ENCODE data around the gene SLC22A13. TPM values are rescaled to one million over a fixed set of nuclear protein-coding genes. Genes with fewer than 3 reads are reported as not detected.
"Not testable (repeated sequence)": the region's sequence is repeated elsewhere in the genome, so short reads cannot be mapped to it uniquely, and the experiment has no call there.

SLC22A13 gene
- under 1 TPM in 1 of 2 experiments, not detected in 1; 0.12 TPM for total RNA-seq

GRCh38 chr3:38265604-38266307 lies at the start of gene SLC22A13:
SLC22A13 (plus strand) TSS chr3:38265812; CDS start chr3:38265861, 49 bp downstream.
- ChIA-PET POLR2A (no interaction called here), CTCF (no interaction called here)
- Mint-ChIP-seq H3K4me1 (ENCODE audit: low read depth) (peaks cover 12% of the 10 kb centered on the region), H3K36me3 (no peaks in the 10 kb centered on the region), H3K27me3 (no peaks in the 10 kb centered on the region), H3K4me3 (no peak within 1 kb of the TSS), H3K27ac (no peak within 1 kb of the TSS), H3K9me3 (no peaks in the 10 kb centered on the region)
- intact Hi-C loops (cut with micrococcal nuclease), result no loop called here
- no peak for DNase-seq

GRCh38 chr3:38219609-38220197 lies 45.9 kb upstream of the SLC22A13 start:
- CTCF ChIA-PET, result interaction anchor here (1.1 to 1.3 kb wide), 2 partner anchors 101 to 102 kb away, joined by 3 read pairs; no protein-coding TSS in a partner anchor
- DNase-seq, result no peak
- Mint-ChIP-seq H3K36me3 (peaks cover 33% of the 10 kb centered on the region), H3K4me3 (no peak overlapping the region), H3K27me3 (no peaks in the 10 kb centered on the region), H3K9me3 (no peaks in the 10 kb centered on the region), H3K27ac (no peak overlapping the region), H3K4me1 (ENCODE audit: low read depth) (peaks cover 14% of the 10 kb centered on the region)
- POLR2A ChIA-PET, result no interaction called here
- intact Hi-C loops (cut with micrococcal nuclease), result no loop called here

GRCh38 chr3:38221005-38221404 lies 44.6 kb upstream of the SLC22A13 start:
- ChIA-PET POLR2A (interaction anchor here (0.7 to 1.7 kb wide), 2 partner anchors 11 to 51 kb away, joined by 3 to 5 read pairs; no protein-coding TSS in a partner anchor), CTCF (interaction anchor here (0.7 kb wide), 1 partner anchor 84 kb away, joined by 3 read pairs; the partner anchor contains the start of gene ACAA1)
- Mint-ChIP-seq H3K27me3 (no peaks in the 10 kb centered on the region), H3K27ac (no peak overlapping the region), H3K36me3 (peaks cover 41% of the 10 kb centered on the region), H3K4me1 (ENCODE audit: low read depth) (peaks cover 17% of the 10 kb centered on the region), H3K4me3 (no peak overlapping the region), H3K9me3 (no peaks in the 10 kb centered on the region)
- no peak for DNase-seq
- intact Hi-C loops (cut with micrococcal nuclease), result no loop called here

- DNase-seq, result no peak
- Mint-ChIP-seq H3K27me3 (no peaks in the 10 kb centered on the region), H3K4me3 (no peak overlapping the region), H3K36me3 (peaks cover 36% of the 10 kb centered on the region), H3K4me1 (ENCODE audit: low read depth) (peaks cover 18% of the 10 kb centered on the region), H3K27ac (no peak overlapping the region), H3K9me3 (no peaks in the 10 kb centered on the region)
- POLR2A ChIA-PET, result interaction anchor here (1.7 kb wide), 1 partner anchor 12 kb away, joined by 5 read pairs; no protein-coding TSS in a partner anchor
- CTCF ChIA-PET, result no interaction called here
- intact Hi-C loops (cut with micrococcal nuclease), result no loop called here
Measured at GRCh38 chr3:38222032-38222634, 43.5 kb upstream of the SLC22A13 start.

- H3K36me3 Mint-ChIP-seq, result peaks cover 39% of the 10 kb centered on the region
- H3K4me3 Mint-ChIP-seq, result no peak overlapping the region
- intact Hi-C loops (cut with micrococcal nuclease), result no loop called here
- no peak overlapping the region for H3K27ac Mint-ChIP-seq
- no peaks in the 10 kb centered on the region for H3K9me3 Mint-ChIP-seq
- no peaks in the 10 kb centered on the region for H3K27me3 Mint-ChIP-seq
- ChIA-PET POLR2A (no interaction called here), CTCF (interaction anchor here (1.2 kb wide), 1 partner anchor 10 kb away, joined by 3 read pairs; no protein-coding TSS in a partner anchor)
- DNase-seq, result no peak
- peaks cover 23% of the 10 kb centered on the region for H3K4me1 Mint-ChIP-seq (ENCODE audit: low read depth)
Measured at GRCh38 chr3:38224357-38224756, 41.3 kb upstream of the SLC22A13 start.

GRCh38 chr3:38226273-38226672 lies 39.3 kb upstream of the SLC22A13 start:
- Mint-ChIP-seq H3K27me3 (no peaks in the 10 kb centered on the region), H3K36me3 (peaks cover 46% of the 10 kb centered on the region), H3K4me1 (ENCODE audit: low read depth) (peaks cover 15% of the 10 kb centered on the region), H3K4me3 (no peak overlapping the region), H3K27ac (no peak overlapping the region), H3K9me3 (no peaks in the 10 kb centered on the region)
- intact Hi-C loops (cut with micrococcal nuclease), result no loop called here
- CTCF ChIA-PET, result interaction anchor here (0.7 to 1.2 kb wide), 2 partner anchors 109 to 120 kb away, joined by 3 to 5 read pairs; partner anchors contain the start of gene XYLB
- POLR2A ChIA-PET, result interaction anchor here (0.9 kb wide), 1 partner anchor 89 kb away, joined by 3 read pairs; the partner anchor contains the start of gene ACAA1
- DNase-seq, result no peak

- CTCF ChIA-PET, result no interaction called here
- Mint-ChIP-seq H3K9me3 (no peaks in the 10 kb centered on the region), H3K27ac (no peak overlapping the region), H3K4me3 (no peak overlapping the region), H3K27me3 (no peaks in the 10 kb centered on the region), H3K36me3 (peaks cover 45% of the 10 kb centered on the region), H3K4me1 (ENCODE audit: low read depth) (peaks cover 15% of the 10 kb centered on the region)
- intact Hi-C loops (cut with micrococcal nuclease), result no loop called here
- POLR2A ChIA-PET, result interaction anchor here (1.0 kb wide), 1 partner anchor 74 kb away, joined by 3 read pairs; no protein-coding TSS in a partner anchor
- no peak for DNase-seq
Measured at GRCh38 chr3:38227989-38228388, 37.6 kb upstream of the SLC22A13 start.

- H3K9me3 Mint-ChIP-seq, result no peaks in the 10 kb centered on the region
- no peak overlapping the region for H3K27ac Mint-ChIP-seq
- DNase-seq, result no peak
- H3K36me3 Mint-ChIP-seq, result peaks cover 49% of the 10 kb centered on the region
- CTCF ChIA-PET, result no interaction called here
- no peak overlapping the region for H3K4me3 Mint-ChIP-seq
- POLR2A ChIA-PET, result no interaction called here
- peaks cover 15% of the 10 kb centered on the region for H3K4me1 Mint-ChIP-seq (ENCODE audit: low read depth)
- no peaks in the 10 kb centered on the region for H3K27me3 Mint-ChIP-seq
- intact Hi-C loops (cut with micrococcal nuclease), result no loop called here
Measured at GRCh38 chr3:38229036-38229435, 36.6 kb upstream of the SLC22A13 start.

GRCh38 chr3:38232701-38233100 lies 32.9 kb upstream of the SLC22A13 start:
- POLR2A ChIA-PET, result no interaction called here
- H3K27me3 Mint-ChIP-seq, result no peaks in the 10 kb centered on the region
- DNase-seq, result no peak

GRCh38 chr3:38235466-38235865 lies 30.1 kb upstream of the SLC22A13 start:
- intact Hi-C loops (cut with micrococcal nuclease), result no loop called here
- no peaks in the 10 kb centered on the region for H3K27me3 Mint-ChIP-seq
- H3K36me3 Mint-ChIP-seq, result peaks cover 78% of the 10 kb centered on the region
- peaks cover 34% of the 10 kb centered on the region for H3K9me3 Mint-ChIP-seq
- ChIA-PET POLR2A (no interaction called here), CTCF (no interaction called here)
- H3K4me3 Mint-ChIP-seq, result no peak overlapping the region
- H3K27ac Mint-ChIP-seq, result no peak overlapping the region
- no peak for DNase-seq
- H3K4me1 Mint-ChIP-seq (ENCODE audit: low read depth), result no peaks in the 10 kb centered on the region

More at GRCh38 chr3:38232701-38233100, 32.9 kb upstream of the SLC22A13 start:
- Mint-ChIP-seq H3K4me3 (no peak overlapping the region), H3K27ac (no peak overlapping the region), H3K9me3 (peaks cover 21% of the 10 kb centered on the region), H3K4me1 (ENCODE audit: low read depth) (peaks cover 9% of the 10 kb centered on the region), H3K36me3 (peaks cover 64% of the 10 kb centered on the region)
- CTCF ChIA-PET, result no interaction called here
- intact Hi-C loops (cut with micrococcal nuclease), result no loop called here

GRCh38 chr3:38238416-38239008 lies 27.1 kb upstream of the SLC22A13 start:
- Mint-ChIP-seq H3K27me3 (no peaks in the 10 kb centered on the region), H3K4me3 (no peak overlapping the region), H3K27ac (no peak overlapping the region), H3K4me1 (ENCODE audit: low read depth) (no peaks in the 10 kb centered on the region), H3K9me3 (peaks cover 34% of the 10 kb centered on the region), H3K36me3 (peaks cover 70% of the 10 kb centered on the region)
- intact Hi-C loops (cut with micrococcal nuclease), result no loop called here
- no peak for DNase-seq
- POLR2A ChIA-PET, result no interaction called here
- CTCF ChIA-PET, result interaction anchor here (0.9 to 1.1 kb wide), 2 partner anchors 121 to 271 kb away, joined by 3 read pairs; no protein-coding TSS in a partner anchor

GRCh38 chr3:38242812-38243211 lies 22.8 kb upstream of the SLC22A13 start:
- intact Hi-C loops (cut with micrococcal nuclease); H3K27ac Mint-ChIP-seq; H3K4me1 Mint-ChIP-seq (ENCODE audit: low read depth); CTCF ChIA-PET; POLR2A ChIA-PET; H3K27me3 Mint-ChIP-seq; H3K4me3 Mint-ChIP-seq; DNase-seq: not testable (repeated sequence)
- peaks cover 12% of the 10 kb centered on the region for H3K9me3 Mint-ChIP-seq
- peaks cover 45% of the 10 kb centered on the region for H3K36me3 Mint-ChIP-seq

All from activated CD4-positive, alpha-beta memory T cell treated with anti-CD3 and anti-CD28 coated beads for 36 hours (primary cell).